GM18873 (cell line): Measurements from ENCODE around the gene FRK.
"Not testable (repeated sequence)": the region's sequence is repeated elsewhere in the genome, so short reads cannot be mapped to it uniquely, and the experiment has no call there.

ENCODE experiments used
- ATAC-seq: cut with Tn5 transposase; IDR thresholded peaks from one replicate; pipeline ENCODE4 v1.9.1; 2021; ENCODE audit warnings: mild to moderate bottlenecking, moderate library complexity, moderate number of reproducible peaks; ENCODE audit not compliant: unreplicated experiment, low FRiP score

The FRK gene

GRCh38 chr6:115954740-115955139, 106.0 kb downstream of the FRK start:
- ATAC-seq = no peak

GRCh38 chr6:115948751-115949150, 111.9 kb downstream of the FRK start:
- no peak for ATAC-seq

GRCh38 chr6:115947966-115948541, 112.6 kb downstream of the FRK start:
- ATAC-seq = no peak

GRCh38 chr6:115945812-115946211, 114.9 kb downstream of the FRK start:
- ATAC-seq = no peak

GRCh38 chr6:115945306-115945705, 115.4 kb downstream of the FRK start:
- no peak for ATAC-seq

GRCh38 chr6:115944829-115945228, 115.9 kb downstream of the FRK start:
- ATAC-seq = not testable (repeated sequence)

- not testable (repeated sequence) for ATAC-seq
Measured at GRCh38 chr6:115937502-115937901, 123.2 kb downstream of the FRK start.

- no peak for ATAC-seq
Measured at GRCh38 chr6:115935361-115935760, 125.3 kb downstream of the FRK start.

GRCh38 chr6:115934829-115935228, 125.9 kb downstream of the FRK start:
- no peak for ATAC-seq

GRCh38 chr6:115934145-115934544, 126.5 kb downstream of the FRK start:
- no peak for ATAC-seq

GRCh38 chr6:115932481-115932880, 128.2 kb downstream of the FRK start:
- no peak for ATAC-seq

- ATAC-seq = not testable (repeated sequence)
Measured at GRCh38 chr6:115928000-115928399, 132.7 kb downstream of the FRK start.

GRCh38 chr6:115922971-115923370, 137.7 kb downstream of the FRK start:
- ATAC-seq = no peak

GRCh38 chr6:115914098-115914497, 146.6 kb downstream of the FRK start:
- no peak for ATAC-seq

- ATAC-seq = no peak
Measured at GRCh38 chr6:115909923-115910546, 150.7 kb downstream of the FRK start.

GRCh38 chr6:115908906-115909559, 151.7 kb downstream of the FRK start:
- no peak for ATAC-seq

GRCh38 chr6:115905471-115905870, 155.2 kb downstream of the FRK start:
- ATAC-seq = no peak

- ATAC-seq = no peak
Measured at GRCh38 chr6:115902436-115902835, 158.3 kb downstream of the FRK start.

- no peak for ATAC-seq
Measured at GRCh38 chr6:115901896-115902295, 158.8 kb downstream of the FRK start.

- peak; percentile 61 for ATAC-seq
Measured at GRCh38 chr6:115899730-115900282, 160.9 kb downstream of the FRK start.

- no peak for ATAC-seq
Measured at GRCh38 chr6:115898246-115898645, 162.4 kb downstream of the FRK start.
